PC-9 (cell line): ENCODE results near the gene GRHL1.

Experiments
- EZH2 ChIP-seq: fragments of 200-600 bp; sonication (generic); IDR thresholded peaks from 2 replicates; pipeline ENCODE4 v1.8.0; 2017; ENCODE audit warnings: antibody characterized with exemption, low read depth
- TF ChIP-seq, protein P1 (sequence below): fragments of 200-600 bp; sonication (generic); conservative IDR thresholded peaks from 2 replicates; pipeline ENCODE4 v1.6.1; 2017; ENCODE audit warnings: mixed run types, antibody characterized with exemption, mild to moderate bottlenecking, moderate library complexity

DNA sequence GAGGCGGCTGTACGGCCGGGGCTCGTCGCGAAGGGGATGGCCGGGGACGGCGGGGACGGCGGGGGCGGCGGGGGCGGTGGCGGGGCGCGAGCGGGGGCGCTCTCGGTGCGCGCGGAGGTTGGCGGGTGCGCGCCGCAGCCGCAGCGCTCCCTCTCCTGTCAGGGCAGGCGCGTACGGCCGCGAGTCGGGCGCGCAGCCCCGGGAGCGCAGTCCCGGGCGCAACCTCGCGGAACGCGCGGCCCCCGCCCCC is 296 bp upstream of the GRHL1 start:
- TF ChIP-seq, protein P1, sequence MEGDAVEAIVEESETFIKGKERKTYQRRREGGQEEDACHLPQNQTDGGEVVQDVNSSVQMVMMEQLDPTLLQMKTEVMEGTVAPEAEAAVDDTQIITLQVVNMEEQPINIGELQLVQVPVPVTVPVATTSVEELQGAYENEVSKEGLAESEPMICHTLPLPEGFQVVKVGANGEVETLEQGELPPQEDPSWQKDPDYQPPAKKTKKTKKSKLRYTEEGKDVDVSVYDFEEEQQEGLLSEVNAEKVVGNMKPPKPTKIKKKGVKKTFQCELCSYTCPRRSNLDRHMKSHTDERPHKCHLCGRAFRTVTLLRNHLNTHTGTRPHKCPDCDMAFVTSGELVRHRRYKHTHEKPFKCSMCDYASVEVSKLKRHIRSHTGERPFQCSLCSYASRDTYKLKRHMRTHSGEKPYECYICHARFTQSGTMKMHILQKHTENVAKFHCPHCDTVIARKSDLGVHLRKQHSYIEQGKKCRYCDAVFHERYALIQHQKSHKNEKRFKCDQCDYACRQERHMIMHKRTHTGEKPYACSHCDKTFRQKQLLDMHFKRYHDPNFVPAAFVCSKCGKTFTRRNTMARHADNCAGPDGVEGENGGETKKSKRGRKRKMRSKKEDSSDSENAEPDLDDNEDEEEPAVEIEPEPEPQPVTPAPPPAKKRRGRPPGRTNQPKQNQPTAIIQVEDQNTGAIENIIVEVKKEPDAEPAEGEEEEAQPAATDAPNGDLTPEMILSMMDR, result no peak
- TF ChIP-seq EZH2, result no peak
